ENCODE data around the gene IQCE.

DNA sequence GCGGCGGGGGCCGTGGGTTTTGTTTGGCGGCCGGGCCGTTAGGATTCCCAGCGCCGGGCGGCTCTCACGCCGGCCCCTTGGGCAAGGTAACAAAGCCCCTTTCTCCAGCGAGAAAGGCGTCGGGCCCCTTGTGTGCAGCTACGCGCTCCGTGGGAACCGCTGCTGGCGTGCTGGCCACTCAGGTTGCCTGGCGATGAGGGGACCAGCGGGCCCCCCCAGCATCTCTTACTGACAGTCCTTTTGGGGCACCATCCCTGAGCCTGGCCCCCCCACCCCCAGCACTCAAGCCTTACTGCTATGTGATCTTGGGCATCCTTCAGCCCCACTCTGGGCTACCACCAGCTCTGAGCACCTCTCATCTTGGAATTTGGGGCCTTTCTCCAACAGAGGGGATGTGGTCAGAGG lies 37.4 kb upstream of the IQCE start:
- TF ChIP-seq BACH2 (CRISPR knock-in tag; IDR thresholded peaks at IDR 0.05; ENCODE audit: borderline replicate concordance) = no peak
- no peak for TF ChIP-seq GLIS3 (CRISPR knock-in tag; IDR thresholded peaks at IDR 0.05)
